Kidney tubule cell (primary cell): ENCODE results near the gene EIF3A.
A peak's percentile ranks its signal among the peaks of the same experiment; 100 is the strongest.

ENCODE experiments used
- DNase-seq: peaks from one replicate; pipeline ENCODE4 v3.0.0-alpha.2; 2018; ENCODE audit warnings: low spot score

Gene EIF3A

GRCh38 chr10:119006451-119007210, 74.0 kb downstream of the EIF3A start:
- peak; percentile 74 for DNase-seq

- DNase-seq, result no peak
Measured at GRCh38 chr10:119005362-119006043, 75.1 kb downstream of the EIF3A start.

GRCh38 chr10:119003572-119004289, 76.9 kb downstream of the EIF3A start:
- DNase-seq, result no peak

GRCh38 chr10:119001717-119002500, 78.7 kb downstream of the EIF3A start:
- no peak for DNase-seq

GRCh38 chr10:118998183-118998582, 82.4 kb downstream of the EIF3A start:
- no peak for DNase-seq

- no peak for DNase-seq
Measured at GRCh38 chr10:118997379-118997778, 83.2 kb downstream of the EIF3A start.

GRCh38 chr10:118995739-118996138, 84.9 kb downstream of the EIF3A start:
- DNase-seq, result no peak

- DNase-seq, result no peak
Measured at GRCh38 chr10:118994321-118994720, 86.3 kb downstream of the EIF3A start.

GRCh38 chr10:118993214-118993613, 87.4 kb downstream of the EIF3A start:
- no peak for DNase-seq

- no peak for DNase-seq
Measured at GRCh38 chr10:118992496-118992895, 88.1 kb downstream of the EIF3A start.

- no peak for DNase-seq
Measured at GRCh38 chr10:118990326-118990725, 90.3 kb downstream of the EIF3A start.

- no peak for DNase-seq
Measured at GRCh38 chr10:118986815-118987790, 93.5 kb downstream of the EIF3A start.

GRCh38 chr10:118985576-118985975, 95.0 kb downstream of the EIF3A start:
- DNase-seq, result no peak
